GM18907 (cell line): Measurements from ENCODE around the gene VGLL2.
A peak's percentile ranks its signal among the peaks of the same experiment; 100 is the strongest.
"Not testable (repeated sequence)": the region's sequence is repeated elsewhere in the genome, so short reads cannot be mapped to it uniquely, and the experiment has no call there.

Source experiments
- ATAC-seq: cut with Tn5 transposase; IDR thresholded peaks from one replicate; pipeline ENCODE4 v1.9.1; 2021; ENCODE audit warnings: mild to moderate bottlenecking, moderate library complexity; ENCODE audit not compliant: unreplicated experiment

Gene VGLL2

GRCh38 chr6:117265410-117266256, at the start of gene VGLL2:
TSS of gene VGLL2 (plus strand) at chr6:117265558. CDS start at chr6:117265764, 206 bp downstream.
- ATAC-seq = peak; percentile 37

- no peak for ATAC-seq
Observed at GRCh38 chr6:117222861-117223260, 42.5 kb upstream of the VGLL2 start.

- no peak for ATAC-seq
Observed at GRCh38 chr6:117226778-117227177, 38.6 kb upstream of the VGLL2 start.

GRCh38 chr6:117227245-117227962, 38.0 kb upstream of the VGLL2 start:
- ATAC-seq = no peak

GRCh38 chr6:117228202-117228601, 37.2 kb upstream of the VGLL2 start:
- ATAC-seq = no peak

GRCh38 chr6:117229870-117230269, 35.5 kb upstream of the VGLL2 start:
- ATAC-seq = no peak

GRCh38 chr6:117231466-117231865, 33.9 kb upstream of the VGLL2 start:
- no peak for ATAC-seq

GRCh38 chr6:117232196-117232595, 33.2 kb upstream of the VGLL2 start:
- ATAC-seq = no peak

- ATAC-seq = no peak
Observed at GRCh38 chr6:117233145-117233544, 32.2 kb upstream of the VGLL2 start.

GRCh38 chr6:117237561-117237960, 27.8 kb upstream of the VGLL2 start:
- ATAC-seq = no peak

GRCh38 chr6:117244571-117244970, 20.8 kb upstream of the VGLL2 start:
- not testable (repeated sequence) for ATAC-seq

GRCh38 chr6:117244979-117245378, 20.4 kb upstream of the VGLL2 start:
- not testable (repeated sequence) for ATAC-seq

GRCh38 chr6:117253785-117254184, 11.6 kb upstream of the VGLL2 start:
- ATAC-seq = no peak

- ATAC-seq = no peak
Observed at GRCh38 chr6:117262799-117263198, 2.6 kb upstream of the VGLL2 start.

- no peak for ATAC-seq
Observed at GRCh38 chr6:117263353-117263927, 1.9 kb upstream of the VGLL2 start.

- ATAC-seq = no peak
Observed at GRCh38 chr6:117264369-117264691, 1.0 kb upstream of the VGLL2 start.

GRCh38 chr6:117264692-117265409, 507 bp upstream of the VGLL2 start:
- ATAC-seq = peak; percentile 85

GRCh38 chr6:117266257-117267053, 1.1 kb downstream of the VGLL2 start:
- ATAC-seq = no peak

GRCh38 chr6:117267054-117267347, 1.6 kb downstream of the VGLL2 start:
- ATAC-seq = no peak

GRCh38 chr6:117267766-117268534, 2.6 kb downstream of the VGLL2 start:
- no peak for ATAC-seq
